SU-DHL-6 (cell line): ENCODE measurements around the gene NAPA.

Experiments used
- CTCF ChIP-seq: fragments of 200-600 bp; sonication (generic); IDR thresholded peaks from one replicate; pipeline ENCODE4 v1.5.1; 2017; ENCODE audit warnings: antibody characterized with exemption, mild to moderate bottlenecking, low read length, moderate library complexity; ENCODE audit not compliant: insufficient read depth, poor library complexity, severe bottlenecking
- EZH2phosphoT487 ChIP-seq: fragments of 200-600 bp; sonication (generic), shearing (Covaris generic); conservative IDR thresholded peaks from 2 replicates; pipeline ENCODE4 v1.6.1; 2018; ENCODE audit warnings: mild to moderate bottlenecking, antibody characterized with exemption, low read length, moderate library complexity, mixed read lengths

- no peak for TF ChIP-seq CTCF
- TF ChIP-seq EZH2phosphoT487: no peak
These were observed 25.0 kb upstream of the NAPA start for GRCh38 chr19:47539747-47540311.
